ENCODE results near the gene ADAM22. TPM values are rescaled to one million over a fixed set of nuclear protein-coding genes. Genes with fewer than 3 reads are reported as not detected.
"Not testable (repeated sequence)": the region's sequence is repeated elsewhere in the genome, so short reads cannot be mapped to it uniquely, and the experiment has no call there.

The ADAM22 gene
- total and polyA plus RNA-seq, 2 donors from 2014 or later: 2.2 to 7.9 TPM

DNA sequence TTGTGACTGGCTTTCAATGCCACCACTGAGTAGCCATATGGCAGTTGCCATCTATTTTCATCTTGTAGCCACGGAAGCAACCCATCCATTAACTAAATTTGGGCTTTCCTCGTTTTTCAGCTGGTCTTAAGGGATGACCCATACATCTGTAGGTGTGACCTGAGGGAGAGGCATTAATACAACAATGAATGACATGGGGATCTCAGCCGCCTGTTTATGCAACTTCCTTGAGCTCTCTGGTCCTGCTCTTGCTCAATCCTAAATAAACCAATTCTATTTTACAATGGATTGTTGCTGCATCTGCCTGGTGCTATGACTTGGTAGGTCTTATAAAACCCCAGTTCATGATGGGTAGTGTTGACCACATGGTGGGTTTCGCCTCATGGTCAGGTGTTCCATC lies 21.9 kb upstream of the ADAM22 start:
- no peak overlapping the region for H3K9ac ChIP-seq (ENCODE audit: low read length in 3 of 3)
- H3K27me3 ChIP-seq (ENCODE audit: control insufficient read depth, insufficient read depth, low read length): no peaks in the 10 kb centered on the region
- no peak overlapping the region for H3K4me3 ChIP-seq (ENCODE audit: low read length in 3 of 3)
- H3K4me1 ChIP-seq (ENCODE audit: control insufficient read depth in 2 of 3, insufficient read depth in 2 of 3, low read depth in 1 of 3, low read length in 3 of 3): no peaks in the 10 kb centered on the region
- H3K9me3 ChIP-seq (ENCODE audit: control insufficient read depth in 2 of 3, insufficient read depth in 1 of 3, low read length in 3 of 3): no peaks in the 10 kb centered on the region
- no peak overlapping the region for H3K27ac ChIP-seq (ENCODE audit: low read depth in 2 of 2, low read length in 2 of 2)
- DNase-seq (no peak), FAIRE-seq (no peak)
- TF ChIP-seq, protein P1, sequence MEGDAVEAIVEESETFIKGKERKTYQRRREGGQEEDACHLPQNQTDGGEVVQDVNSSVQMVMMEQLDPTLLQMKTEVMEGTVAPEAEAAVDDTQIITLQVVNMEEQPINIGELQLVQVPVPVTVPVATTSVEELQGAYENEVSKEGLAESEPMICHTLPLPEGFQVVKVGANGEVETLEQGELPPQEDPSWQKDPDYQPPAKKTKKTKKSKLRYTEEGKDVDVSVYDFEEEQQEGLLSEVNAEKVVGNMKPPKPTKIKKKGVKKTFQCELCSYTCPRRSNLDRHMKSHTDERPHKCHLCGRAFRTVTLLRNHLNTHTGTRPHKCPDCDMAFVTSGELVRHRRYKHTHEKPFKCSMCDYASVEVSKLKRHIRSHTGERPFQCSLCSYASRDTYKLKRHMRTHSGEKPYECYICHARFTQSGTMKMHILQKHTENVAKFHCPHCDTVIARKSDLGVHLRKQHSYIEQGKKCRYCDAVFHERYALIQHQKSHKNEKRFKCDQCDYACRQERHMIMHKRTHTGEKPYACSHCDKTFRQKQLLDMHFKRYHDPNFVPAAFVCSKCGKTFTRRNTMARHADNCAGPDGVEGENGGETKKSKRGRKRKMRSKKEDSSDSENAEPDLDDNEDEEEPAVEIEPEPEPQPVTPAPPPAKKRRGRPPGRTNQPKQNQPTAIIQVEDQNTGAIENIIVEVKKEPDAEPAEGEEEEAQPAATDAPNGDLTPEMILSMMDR (IDR thresholded peaks at IDR 0.05; ENCODE audit: borderline replicate concordance, extremely low read depth, insufficient read depth): no peak
- intact Hi-C loops (cut with DNase I): no loop called here
- no peaks in the 10 kb centered on the region for H3K36me3 ChIP-seq (ENCODE audit: control insufficient read depth in 2 of 3, insufficient read depth in 3 of 3, low read length in 3 of 3)

GRCh38 chr7:87918740-87919139 lies 15.3 kb upstream of the ADAM22 start:
- Histone ChIP-seq H3K9me3 (ENCODE audit: control insufficient read depth in 2 of 3, insufficient read depth in 1 of 3, low read length in 3 of 3) (no peaks in the 10 kb centered on the region), H3K9ac (ENCODE audit: low read length in 3 of 3) (no peak overlapping the region), H3K36me3 (ENCODE audit: control insufficient read depth in 2 of 3, insufficient read depth in 3 of 3, low read length in 3 of 3) (no peaks in the 10 kb centered on the region), H3K27ac (ENCODE audit: low read depth in 2 of 2, low read length in 2 of 2) (no peak overlapping the region), H3K4me1 (ENCODE audit: control insufficient read depth in 2 of 3, insufficient read depth in 2 of 3, low read depth in 1 of 3, low read length in 3 of 3) (no peaks in the 10 kb centered on the region), H3K4me3 (ENCODE audit: low read length in 3 of 3) (no peak overlapping the region), H3K27me3 (ENCODE audit: control insufficient read depth, insufficient read depth, low read length) (no peaks in the 10 kb centered on the region)
- intact Hi-C loops (cut with DNase I): no loop called here
- TF ChIP-seq, protein P1 (IDR thresholded peaks at IDR 0.05; ENCODE audit: borderline replicate concordance, extremely low read depth, insufficient read depth): no peak
- DNase-seq (no peak), FAIRE-seq (no peak)

- H3K27ac ChIP-seq (ENCODE audit: low read depth in 2 of 2, low read length in 2 of 2): no peak overlapping the region
- no peak overlapping the region for H3K4me3 ChIP-seq (ENCODE audit: low read length in 3 of 3)
- no peak for FAIRE-seq
- no peak for DNase-seq
- no peak overlapping the region for H3K9ac ChIP-seq (ENCODE audit: low read length in 3 of 3)
- H3K27me3 ChIP-seq (ENCODE audit: control insufficient read depth, insufficient read depth, low read length): no peaks in the 10 kb centered on the region
- H3K4me1 ChIP-seq (ENCODE audit: control insufficient read depth in 2 of 3, insufficient read depth in 2 of 3, low read depth in 1 of 3, low read length in 3 of 3): no peaks in the 10 kb centered on the region
- TF ChIP-seq, protein P1 (IDR thresholded peaks at IDR 0.05; ENCODE audit: borderline replicate concordance, extremely low read depth, insufficient read depth): no peak
- H3K9me3 ChIP-seq (ENCODE audit: control insufficient read depth in 2 of 3, insufficient read depth in 1 of 3, low read length in 3 of 3): no peaks in the 10 kb centered on the region
- H3K36me3 ChIP-seq (ENCODE audit: control insufficient read depth in 2 of 3, insufficient read depth in 3 of 3, low read length in 3 of 3): no peaks in the 10 kb centered on the region
- intact Hi-C loops (cut with DNase I): no loop called here
Observed at GRCh38 chr7:87919875-87920274, 14.2 kb upstream of the ADAM22 start.

- H3K27me3 ChIP-seq (ENCODE audit: control insufficient read depth, insufficient read depth, low read length): no peaks in the 10 kb centered on the region
- H3K9me3 ChIP-seq (ENCODE audit: control insufficient read depth in 2 of 3, insufficient read depth in 1 of 3, low read length in 3 of 3): no peaks in the 10 kb centered on the region
- DNase-seq: no peak
- TF ChIP-seq, protein P1 (IDR thresholded peaks at IDR 0.05; ENCODE audit: borderline replicate concordance, extremely low read depth, insufficient read depth): no peak
- H3K27ac ChIP-seq (ENCODE audit: low read depth in 2 of 2, low read length in 2 of 2): no peak overlapping the region
- intact Hi-C loops (cut with DNase I): no loop called here
- no peaks in the 10 kb centered on the region for H3K36me3 ChIP-seq (ENCODE audit: control insufficient read depth in 2 of 3, insufficient read depth in 3 of 3, low read length in 3 of 3)
- no peaks in the 10 kb centered on the region for H3K4me1 ChIP-seq (ENCODE audit: control insufficient read depth in 2 of 3, insufficient read depth in 2 of 3, low read depth in 1 of 3, low read length in 3 of 3)
- H3K4me3 ChIP-seq (ENCODE audit: low read length in 3 of 3): no peak overlapping the region
- FAIRE-seq: no peak
- H3K9ac ChIP-seq (ENCODE audit: low read length in 3 of 3): no peak overlapping the region
Observed at GRCh38 chr7:87920578-87920977, 13.5 kb upstream of the ADAM22 start.

GRCh38 chr7:87922759-87923395 lies 11.2 kb upstream of the ADAM22 start:
- FAIRE-seq; H3K36me3 ChIP-seq (ENCODE audit: control insufficient read depth in 2 of 3, insufficient read depth in 3 of 3, low read length in 3 of 3); intact Hi-C loops (cut with DNase I): not testable (repeated sequence)

More at GRCh38 chr7:87922759-87923395, 11.2 kb upstream of the ADAM22 start:
- not testable (repeated sequence) for H3K4me1 ChIP-seq (ENCODE audit: control insufficient read depth in 2 of 3, insufficient read depth in 2 of 3, low read depth in 1 of 3, low read length in 3 of 3); H3K27me3 ChIP-seq (ENCODE audit: control insufficient read depth, insufficient read depth, low read length); DNase-seq; H3K4me3 ChIP-seq (ENCODE audit: low read length in 3 of 3); H3K27ac ChIP-seq (ENCODE audit: low read depth in 2 of 2, low read length in 2 of 2); H3K9me3 ChIP-seq (ENCODE audit: control insufficient read depth in 2 of 3, insufficient read depth in 1 of 3, low read length in 3 of 3); H3K9ac ChIP-seq (ENCODE audit: low read length in 3 of 3)

Data from kidney (tissue), 14 donors.